ENCODE results near the gene VDAC2.
A peak's percentile ranks its signal among the peaks of the same experiment; 100 is the strongest.
"Not testable (repeated sequence)": the region's sequence is repeated elsewhere in the genome, so short reads cannot be mapped to it uniquely, and the experiment has no call there.

VDAC2 gene

DNA sequence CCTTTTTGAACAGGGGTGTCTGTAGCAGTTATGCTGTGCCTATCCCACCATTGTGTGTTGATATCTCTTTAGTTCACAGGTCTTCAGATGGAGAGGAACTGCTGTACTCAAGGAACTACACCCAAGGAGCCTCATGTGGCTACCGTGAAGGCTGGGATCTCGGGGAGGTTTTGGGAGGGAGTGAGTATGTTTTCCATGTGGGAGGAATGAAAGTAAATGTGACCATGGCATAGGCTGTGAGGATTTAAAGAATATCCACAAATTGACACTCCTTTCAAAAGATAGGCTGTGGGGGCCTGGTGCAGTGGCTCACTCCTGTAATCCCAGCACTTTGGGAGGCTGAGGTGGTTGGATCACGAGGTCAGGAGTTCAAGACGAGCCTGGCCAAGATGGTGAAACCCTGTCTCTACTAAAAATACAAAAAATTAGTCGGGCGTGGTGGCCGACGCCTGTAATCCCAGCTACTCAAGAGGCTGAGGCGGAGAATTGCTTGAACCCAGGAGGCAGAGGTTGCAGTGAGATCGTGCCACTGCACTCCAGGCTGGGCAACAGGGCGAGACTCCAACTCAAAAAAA, 7.5 kb upstream of the VDAC2 start:
- H3K9me3 ChIP-seq (ENCODE audit: control insufficient read depth, insufficient read depth, low read length); H3K4me1 ChIP-seq (ENCODE audit: control insufficient read depth, insufficient read depth, low read length); H3K9ac ChIP-seq (ENCODE audit: low read depth, low read length); H3K27me3 ChIP-seq (ENCODE audit: control insufficient read depth, insufficient read depth, low read length); H3K36me3 ChIP-seq (ENCODE audit: control insufficient read depth, insufficient read depth, low read length); H3K4me3 ChIP-seq (ENCODE audit: low read depth, low read length): not testable (repeated sequence)

DNA sequence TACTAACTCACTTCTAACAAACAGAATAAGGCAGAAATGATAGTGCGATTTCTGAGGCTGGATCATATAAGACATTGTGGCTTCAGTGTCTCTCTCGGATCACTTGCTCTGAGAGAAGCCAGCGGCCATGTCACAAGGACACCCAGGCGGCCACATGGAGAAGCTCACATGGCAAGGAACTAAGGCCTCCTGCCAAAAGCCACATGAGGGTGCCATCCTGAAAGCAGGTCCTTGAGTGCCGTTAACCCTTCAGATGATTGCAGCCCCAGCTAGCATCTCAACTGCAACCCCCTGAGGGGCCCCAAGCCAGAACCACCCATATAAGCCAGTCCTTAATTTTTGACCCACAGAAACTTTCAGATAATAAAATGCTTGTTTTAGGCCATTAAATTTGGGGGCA, 6.9 kb upstream of the VDAC2 start:
- no peaks in the 10 kb centered on the region for H3K4me1 ChIP-seq (ENCODE audit: control insufficient read depth, insufficient read depth, low read length)

DNA sequence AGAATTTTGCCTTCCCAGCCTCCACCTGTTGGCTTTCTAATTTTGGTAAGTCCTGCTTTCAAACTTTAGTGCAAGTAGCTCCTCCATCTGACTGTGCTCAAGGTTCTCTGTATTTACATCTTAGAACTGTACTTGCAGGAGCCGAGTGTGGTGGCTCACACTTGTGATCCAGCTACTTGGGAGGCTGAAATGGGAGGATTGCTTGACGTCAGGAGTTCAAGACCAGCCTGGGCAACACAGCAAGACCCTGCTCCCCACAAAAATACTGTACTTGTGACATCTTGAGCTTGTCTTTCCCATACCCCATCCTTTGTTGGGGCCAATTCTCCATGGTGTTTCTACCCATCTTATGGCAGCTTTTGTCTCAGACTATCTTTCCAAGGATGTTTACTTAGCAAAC, 4.7 kb upstream of the VDAC2 start:
- H3K4me3 ChIP-seq (ENCODE audit: low read depth, low read length), result no peak overlapping the region
- peaks cover 3% of the 10 kb centered on the region for H3K4me1 ChIP-seq (ENCODE audit: control insufficient read depth, insufficient read depth, low read length)

More for the DNA sequence above, 6.9 kb upstream of the VDAC2 start:
- H3K27me3 ChIP-seq (ENCODE audit: control insufficient read depth, insufficient read depth, low read length), result no peaks in the 10 kb centered on the region
- no peaks in the 10 kb centered on the region for H3K9me3 ChIP-seq (ENCODE audit: control insufficient read depth, insufficient read depth, low read length)
- no peaks in the 10 kb centered on the region for H3K36me3 ChIP-seq (ENCODE audit: control insufficient read depth, insufficient read depth, low read length)
- H3K9ac ChIP-seq (ENCODE audit: low read depth, low read length), result no peak overlapping the region
- no peak overlapping the region for H3K4me3 ChIP-seq (ENCODE audit: low read depth, low read length)

DNA sequence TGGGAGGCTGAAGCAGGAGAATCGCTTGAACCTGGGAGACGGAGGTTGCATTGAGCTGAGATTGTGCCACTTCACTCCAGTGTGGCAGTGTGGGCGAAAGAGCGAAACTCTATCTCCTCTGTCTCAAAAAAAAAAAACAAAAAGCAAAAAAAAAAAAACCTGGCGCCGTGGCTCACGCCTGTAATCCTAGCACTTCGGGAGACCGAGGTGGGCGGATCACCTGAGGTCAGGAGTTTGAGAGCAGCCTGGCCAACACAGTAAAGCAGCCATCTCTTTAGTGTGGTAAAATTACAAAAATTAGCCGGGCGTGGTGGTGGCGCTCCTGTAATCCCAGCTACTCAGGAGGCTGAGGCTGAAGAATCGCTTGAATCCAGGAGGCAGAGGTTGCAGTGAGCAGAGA, 4.0 kb upstream of the VDAC2 start:
- not testable (repeated sequence) for H3K4me1 ChIP-seq (ENCODE audit: control insufficient read depth, insufficient read depth, low read length); H3K36me3 ChIP-seq (ENCODE audit: control insufficient read depth, insufficient read depth, low read length); H3K9me3 ChIP-seq (ENCODE audit: control insufficient read depth, insufficient read depth, low read length); H3K9ac ChIP-seq (ENCODE audit: low read depth, low read length); H3K27me3 ChIP-seq (ENCODE audit: control insufficient read depth, insufficient read depth, low read length); H3K4me3 ChIP-seq (ENCODE audit: low read depth, low read length)

More for the DNA sequence above, 4.7 kb upstream of the VDAC2 start:
- Histone ChIP-seq H3K36me3 (ENCODE audit: control insufficient read depth, insufficient read depth, low read length) (no peaks in the 10 kb centered on the region), H3K9me3 (ENCODE audit: control insufficient read depth, insufficient read depth, low read length) (no peaks in the 10 kb centered on the region), H3K27me3 (ENCODE audit: control insufficient read depth, insufficient read depth, low read length) (no peaks in the 10 kb centered on the region), H3K9ac (ENCODE audit: low read depth, low read length) (no peak overlapping the region)

DNA sequence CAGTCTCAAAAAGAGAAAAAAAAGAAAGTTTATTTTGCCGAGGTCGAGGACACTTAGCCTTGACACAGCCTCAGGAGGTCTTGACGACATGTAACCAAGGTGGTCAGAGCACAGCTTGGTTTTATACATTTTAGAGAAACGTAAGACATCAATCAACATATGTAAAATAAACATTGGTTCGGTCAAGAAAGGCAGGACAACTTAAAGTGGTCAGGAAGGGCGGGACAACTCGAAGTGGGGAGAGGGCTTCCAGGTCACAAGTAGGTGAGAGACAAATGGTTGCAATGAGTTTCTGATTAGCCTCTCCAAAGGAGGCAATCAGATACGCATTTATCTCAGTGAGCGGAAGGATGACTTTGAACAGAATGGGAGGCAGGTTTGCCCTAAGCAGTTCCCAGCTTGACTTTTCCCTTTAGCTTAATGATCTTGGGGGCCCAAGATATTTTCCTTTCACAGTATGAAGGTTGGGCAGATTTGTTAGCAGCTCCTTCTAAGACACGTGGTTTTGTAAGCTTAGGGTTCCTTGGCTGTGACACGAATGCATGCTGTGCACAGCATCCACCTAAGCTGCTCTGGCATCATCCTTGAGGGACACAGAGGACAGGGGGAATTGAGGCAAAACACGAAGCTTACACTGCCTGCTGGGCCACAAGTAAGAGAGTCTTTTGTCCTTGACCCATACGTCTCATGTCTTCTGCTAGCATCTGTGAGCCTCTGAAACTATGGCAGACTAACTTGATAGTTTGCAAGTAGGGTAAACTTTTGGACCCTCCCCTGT, 3.3 kb upstream of the VDAC2 start:
- Histone ChIP-seq H3K27me3 (ENCODE audit: control insufficient read depth, insufficient read depth, low read length) (no peaks in the 10 kb centered on the region), H3K36me3 (ENCODE audit: control insufficient read depth, insufficient read depth, low read length) (peaks cover under 1% of the 10 kb centered on the region), H3K4me1 (ENCODE audit: control insufficient read depth, insufficient read depth, low read length) (peaks cover 6% of the 10 kb centered on the region), H3K4me3 (ENCODE audit: low read depth, low read length) (no peak overlapping the region), H3K9ac (ENCODE audit: low read depth, low read length) (no peak overlapping the region), H3K9me3 (ENCODE audit: control insufficient read depth, insufficient read depth, low read length) (no peaks in the 10 kb centered on the region)

DNA sequence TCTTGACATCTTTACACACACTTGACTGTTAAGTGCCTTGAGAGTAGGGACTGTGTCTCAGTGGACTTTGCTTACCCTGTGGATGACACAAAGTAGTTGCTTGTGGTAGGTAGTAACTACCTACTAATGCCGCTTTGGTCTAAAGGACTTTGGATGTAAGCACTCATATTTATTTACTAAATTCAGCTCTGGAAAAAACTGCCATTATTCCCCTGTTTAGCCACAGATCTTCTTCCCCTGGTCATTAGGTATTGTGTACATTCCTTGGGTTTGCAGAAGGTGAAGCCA, 2.8 kb upstream of the VDAC2 start:
- H3K27me3 ChIP-seq (ENCODE audit: control insufficient read depth, insufficient read depth, low read length), result no peaks in the 10 kb centered on the region
- peaks cover 6% of the 10 kb centered on the region for H3K36me3 ChIP-seq (ENCODE audit: control insufficient read depth, insufficient read depth, low read length)
- H3K9ac ChIP-seq (ENCODE audit: low read depth, low read length), result no peak overlapping the region
- H3K9me3 ChIP-seq (ENCODE audit: control insufficient read depth, insufficient read depth, low read length), result no peaks in the 10 kb centered on the region
- H3K4me3 ChIP-seq (ENCODE audit: low read depth, low read length), result no peak overlapping the region
- H3K4me1 ChIP-seq (ENCODE audit: control insufficient read depth, insufficient read depth, low read length), result peaks cover 8% of the 10 kb centered on the region

DNA sequence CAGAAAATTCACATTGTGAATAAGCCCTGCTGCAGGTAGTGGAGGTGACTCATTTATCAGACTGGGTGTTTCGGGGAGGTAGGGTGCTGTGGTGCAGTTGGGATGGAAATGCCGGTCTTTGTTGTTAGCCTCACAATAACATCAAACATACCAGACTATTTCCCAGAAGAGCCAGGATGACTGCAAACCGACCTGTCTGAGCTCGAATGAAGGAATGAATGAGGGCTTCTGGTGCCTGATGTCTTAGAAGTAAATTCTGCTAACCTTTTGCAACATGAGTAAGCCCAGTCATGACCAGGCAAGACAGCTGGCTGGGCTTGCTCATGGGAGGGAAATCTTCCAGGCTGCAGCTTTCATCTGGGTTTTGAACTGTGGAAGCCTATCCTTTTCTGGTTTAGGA, 2.4 kb upstream of the VDAC2 start:
- Histone ChIP-seq H3K27me3 (ENCODE audit: control insufficient read depth, insufficient read depth, low read length) (no peaks in the 10 kb centered on the region), H3K9me3 (ENCODE audit: control insufficient read depth, insufficient read depth, low read length) (no peaks in the 10 kb centered on the region), H3K9ac (ENCODE audit: low read depth, low read length) (no peak overlapping the region), H3K4me3 (ENCODE audit: low read depth, low read length) (no peak overlapping the region), H3K4me1 (ENCODE audit: control insufficient read depth, insufficient read depth, low read length) (peaks cover 8% of the 10 kb centered on the region), H3K36me3 (ENCODE audit: control insufficient read depth, insufficient read depth, low read length) (peaks cover 10% of the 10 kb centered on the region)

DNA sequence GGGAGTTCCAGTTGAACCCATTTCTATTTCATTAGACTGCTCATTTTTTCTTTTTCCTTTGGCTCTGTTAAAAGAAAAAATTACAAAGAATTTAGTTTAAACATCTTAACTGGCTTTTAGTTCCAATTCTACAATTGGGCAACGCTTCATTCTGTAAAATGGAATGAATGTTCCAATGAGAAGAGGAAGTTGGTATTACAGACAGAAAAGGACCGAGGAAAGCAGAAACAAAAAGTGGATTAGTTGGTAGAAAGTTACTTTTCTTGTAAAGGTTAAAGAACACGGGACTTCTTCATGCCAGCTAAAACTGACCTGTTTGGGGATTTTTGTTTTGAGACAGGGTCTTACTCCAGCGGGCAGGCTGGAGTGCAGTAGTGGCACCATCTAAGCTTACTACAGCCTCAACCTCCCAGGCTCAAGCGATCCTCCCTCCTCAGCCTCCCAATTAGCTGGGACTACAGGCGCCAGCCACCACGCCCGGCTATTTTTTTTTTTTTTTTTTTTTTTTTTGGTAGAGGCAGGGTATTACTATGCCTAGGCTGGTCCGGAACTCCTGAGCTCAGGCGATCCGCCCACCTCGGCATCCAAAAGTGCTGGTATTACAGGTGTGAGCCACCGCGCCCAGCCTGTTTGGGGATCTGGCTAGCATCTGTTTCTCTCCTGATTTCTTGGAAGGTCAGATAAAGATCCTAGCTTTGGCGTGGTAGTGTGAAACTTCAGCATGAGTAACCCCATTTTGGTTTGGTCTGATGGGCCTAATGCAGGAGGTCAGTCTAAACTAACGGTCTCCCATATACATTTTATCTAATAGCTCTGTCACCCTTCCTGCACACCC, 1.3 kb upstream of the VDAC2 start:
- Histone ChIP-seq H3K36me3 (ENCODE audit: control insufficient read depth, insufficient read depth, low read length) (peaks cover 15% of the 10 kb centered on the region), H3K4me1 (ENCODE audit: control insufficient read depth, insufficient read depth, low read length) (peaks cover 8% of the 10 kb centered on the region), H3K9ac (ENCODE audit: low read depth, low read length) (peak overlapping the region; percentile 98), H3K27me3 (ENCODE audit: control insufficient read depth, insufficient read depth, low read length) (no peaks in the 10 kb centered on the region), H3K9me3 (ENCODE audit: control insufficient read depth, insufficient read depth, low read length) (no peaks in the 10 kb centered on the region), H3K4me3 (ENCODE audit: low read depth, low read length) (peak overlapping the region; percentile 96)

DNA sequence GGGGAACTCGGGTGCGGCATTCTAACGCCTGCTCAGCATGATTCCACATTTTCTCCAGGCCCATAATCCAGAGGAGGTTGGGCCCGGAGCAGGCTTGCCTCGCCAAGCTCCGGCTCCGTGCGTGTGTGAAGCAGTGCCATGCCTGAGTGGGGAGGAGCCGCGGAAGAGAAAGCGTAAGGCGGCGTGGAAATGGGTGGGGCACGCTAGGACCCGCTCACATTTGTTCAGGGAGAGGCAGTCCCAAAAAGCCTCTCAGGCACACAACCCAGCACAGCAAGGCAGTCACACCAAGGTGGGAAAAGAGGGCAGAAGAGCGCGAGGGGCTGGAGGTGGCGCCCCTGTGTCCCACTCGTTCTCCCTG, 695 bp upstream of the VDAC2 start:
- H3K9ac ChIP-seq (ENCODE audit: low read depth, low read length), result peak overlapping the region; percentile 98
- peak overlapping the region; percentile 96 for H3K4me3 ChIP-seq (ENCODE audit: low read depth, low read length)
- H3K4me1 ChIP-seq (ENCODE audit: control insufficient read depth, insufficient read depth, low read length), result peaks cover 8% of the 10 kb centered on the region
- H3K9me3 ChIP-seq (ENCODE audit: control insufficient read depth, insufficient read depth, low read length), result no peaks in the 10 kb centered on the region
- H3K27me3 ChIP-seq (ENCODE audit: control insufficient read depth, insufficient read depth, low read length), result no peaks in the 10 kb centered on the region
- H3K36me3 ChIP-seq (ENCODE audit: control insufficient read depth, insufficient read depth, low read length), result peaks cover 21% of the 10 kb centered on the region

DNA sequence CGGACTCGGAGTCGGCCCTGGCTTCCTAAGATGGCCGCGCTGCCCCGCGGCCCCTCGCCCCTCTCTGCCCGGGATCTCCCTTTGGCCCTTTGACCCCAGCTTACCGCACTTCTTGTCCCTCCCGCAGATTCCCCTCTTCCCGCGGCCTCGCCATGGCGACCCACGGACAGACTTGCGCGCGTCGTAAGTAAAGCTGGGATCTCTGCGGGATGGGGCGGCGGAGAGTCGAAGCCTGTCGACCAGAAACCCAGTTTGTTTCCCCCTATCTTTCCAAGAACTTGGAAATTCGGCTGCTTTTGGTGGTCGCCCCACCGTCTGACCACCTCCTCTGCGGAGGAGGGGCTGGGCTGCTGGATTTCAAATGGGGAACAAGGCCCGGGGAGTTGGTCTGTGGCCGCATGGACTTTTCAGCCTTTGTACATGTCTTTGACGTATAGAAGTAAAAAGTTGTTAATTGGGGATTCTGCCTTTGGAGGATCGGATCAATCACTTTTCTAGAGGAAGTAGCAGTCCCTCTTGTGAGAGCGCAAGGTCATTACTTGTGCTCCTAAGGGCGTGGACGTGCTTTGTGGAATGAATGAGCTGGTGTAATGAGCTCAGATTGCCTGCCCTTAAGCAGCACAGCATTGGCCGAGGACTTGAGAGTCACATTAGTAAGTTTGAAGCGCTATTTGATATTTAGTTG, 553 bp downstream of the VDAC2 start:
- H3K36me3 ChIP-seq (ENCODE audit: control insufficient read depth, insufficient read depth, low read length), result peaks cover 26% of the 10 kb centered on the region
- H3K4me1 ChIP-seq (ENCODE audit: control insufficient read depth, insufficient read depth, low read length), result peaks cover 8% of the 10 kb centered on the region
- H3K9me3 ChIP-seq (ENCODE audit: control insufficient read depth, insufficient read depth, low read length), result no peaks in the 10 kb centered on the region
- H3K27me3 ChIP-seq (ENCODE audit: control insufficient read depth, insufficient read depth, low read length), result no peaks in the 10 kb centered on the region
- H3K4me3 ChIP-seq (ENCODE audit: low read depth, low read length), result peak overlapping the region; percentile 96
- H3K9ac ChIP-seq (ENCODE audit: low read depth, low read length), result peak overlapping the region; percentile 98

DNA sequence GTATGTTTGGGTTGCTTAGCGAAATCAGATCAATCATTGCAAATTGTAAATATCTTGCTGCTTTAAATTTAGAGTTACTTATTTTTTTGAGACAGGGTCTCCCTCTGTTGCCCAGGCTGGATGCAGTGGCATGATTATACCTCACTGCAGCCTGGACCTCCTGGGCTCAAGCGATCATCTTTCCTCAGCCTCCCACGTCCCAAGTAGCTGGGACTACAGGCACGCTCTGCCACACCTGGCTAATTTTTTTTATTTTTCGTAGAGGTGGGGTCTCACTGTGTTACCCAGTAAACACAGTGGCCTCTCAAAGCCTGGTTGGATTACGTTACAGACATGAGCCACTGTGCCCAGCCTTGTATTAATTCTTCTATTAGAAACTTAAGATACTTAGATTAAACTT, 1.7 kb downstream of the VDAC2 start:
- Histone ChIP-seq H3K27me3 (ENCODE audit: control insufficient read depth, insufficient read depth, low read length) (no peaks in the 10 kb centered on the region), H3K4me1 (ENCODE audit: control insufficient read depth, insufficient read depth, low read length) (peaks cover 8% of the 10 kb centered on the region), H3K9ac (ENCODE audit: low read depth, low read length) (no peak overlapping the region), H3K4me3 (ENCODE audit: low read depth, low read length) (peak overlapping the region; percentile 96), H3K9me3 (ENCODE audit: control insufficient read depth, insufficient read depth, low read length) (no peaks in the 10 kb centered on the region), H3K36me3 (ENCODE audit: control insufficient read depth, insufficient read depth, low read length) (peaks cover 30% of the 10 kb centered on the region)
